GM21381 (cell line): ENCODE results near the gene VRK3.
A peak's percentile ranks its signal among the peaks of the same experiment; 100 is the strongest.
"Not testable (repeated sequence)": the region's sequence is repeated elsewhere in the genome, so short reads cannot be mapped to it uniquely, and the experiment has no call there.

Source experiments
- ATAC-seq: cut with Tn5 transposase; IDR thresholded peaks from one replicate; pipeline ENCODE4 v1.9.1; 2021; ENCODE audit warnings: mild to moderate bottlenecking, moderate library complexity; ENCODE audit not compliant: unreplicated experiment

VRK3 gene, protein sequence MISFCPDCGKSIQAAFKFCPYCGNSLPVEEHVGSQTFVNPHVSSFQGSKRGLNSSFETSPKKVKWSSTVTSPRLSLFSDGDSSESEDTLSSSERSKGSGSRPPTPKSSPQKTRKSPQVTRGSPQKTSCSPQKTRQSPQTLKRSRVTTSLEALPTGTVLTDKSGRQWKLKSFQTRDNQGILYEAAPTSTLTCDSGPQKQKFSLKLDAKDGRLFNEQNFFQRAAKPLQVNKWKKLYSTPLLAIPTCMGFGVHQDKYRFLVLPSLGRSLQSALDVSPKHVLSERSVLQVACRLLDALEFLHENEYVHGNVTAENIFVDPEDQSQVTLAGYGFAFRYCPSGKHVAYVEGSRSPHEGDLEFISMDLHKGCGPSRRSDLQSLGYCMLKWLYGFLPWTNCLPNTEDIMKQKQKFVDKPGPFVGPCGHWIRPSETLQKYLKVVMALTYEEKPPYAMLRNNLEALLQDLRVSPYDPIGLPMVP

DNA sequence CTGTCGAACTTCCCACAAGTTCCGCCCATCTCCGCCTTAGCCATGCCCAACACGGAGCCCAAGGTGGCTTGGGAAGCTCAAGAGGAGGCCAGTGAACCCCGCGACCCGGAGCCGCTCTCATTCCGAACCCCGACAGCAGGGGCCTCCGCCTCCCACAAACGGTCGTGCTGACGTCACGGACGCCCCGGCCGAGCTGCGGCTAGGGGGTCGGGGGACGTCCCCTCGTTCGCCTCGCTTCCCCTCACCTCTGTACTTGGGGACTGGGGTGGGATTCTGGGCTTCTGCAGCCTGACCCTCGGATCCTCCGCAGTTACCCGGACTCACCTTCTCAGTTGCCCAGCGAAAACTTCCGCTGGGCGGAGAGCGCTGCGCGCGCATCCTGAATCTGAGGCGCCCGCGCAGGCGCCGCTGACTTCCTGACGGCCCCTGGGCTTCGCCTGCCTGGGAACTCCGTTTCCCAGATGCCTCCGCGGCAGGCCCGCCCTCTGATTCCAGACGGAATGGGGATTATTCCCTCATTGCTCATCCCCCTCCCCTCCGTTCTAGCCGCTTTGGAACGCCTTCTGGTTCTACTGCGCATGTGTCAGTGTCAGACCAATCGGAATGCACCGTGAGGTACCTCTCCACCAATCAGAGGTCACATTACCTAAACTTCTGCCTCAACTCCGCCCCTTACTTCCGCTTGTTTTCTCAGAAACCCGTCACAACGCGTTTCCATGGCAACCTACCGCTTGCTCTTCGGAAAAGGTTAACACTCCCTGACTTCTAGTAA lies at the start of gene VRK3:
VRK3 (minus strand) TSS at position 351 of the 772 bp plus-strand sequence. CDS start 9,210 bp downstream, outside the sequence.
- peak; percentile 72 for ATAC-seq

- not testable (repeated sequence) for ATAC-seq
These were observed 43.2 kb upstream of the VRK3 start for GRCh38 chr19:50068382-50068781.

GRCh38 chr19:50067575-50067974 lies 42.4 kb upstream of the VRK3 start:
- ATAC-seq = no peak

GRCh38 chr19:50065938-50066337 lies 40.8 kb upstream of the VRK3 start:
- no peak for ATAC-seq

- ATAC-seq = no peak
These were observed 36.5 kb upstream of the VRK3 start for GRCh38 chr19:50061650-50062049.

DNA sequence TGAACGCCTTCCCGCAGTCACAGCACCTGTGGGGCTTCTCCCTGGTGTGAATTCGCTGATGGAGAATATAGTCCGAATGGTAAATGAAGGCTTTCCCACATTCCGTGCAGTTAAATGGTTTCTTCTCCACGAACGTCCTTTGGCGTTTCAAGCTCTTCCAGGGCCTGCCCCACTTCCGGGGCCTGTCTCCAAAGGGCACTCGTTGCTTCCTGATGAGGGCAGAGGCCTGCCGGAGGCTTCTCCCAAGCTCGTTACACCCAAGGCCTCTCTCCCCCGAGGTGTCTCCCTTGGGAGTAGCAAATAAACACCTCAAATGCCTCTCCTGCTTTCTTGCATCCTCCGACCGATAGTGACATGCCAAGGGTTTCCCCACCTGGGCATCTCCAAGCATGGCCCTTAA lies 34.9 kb upstream of the VRK3 start:
- ATAC-seq = no peak

DNA sequence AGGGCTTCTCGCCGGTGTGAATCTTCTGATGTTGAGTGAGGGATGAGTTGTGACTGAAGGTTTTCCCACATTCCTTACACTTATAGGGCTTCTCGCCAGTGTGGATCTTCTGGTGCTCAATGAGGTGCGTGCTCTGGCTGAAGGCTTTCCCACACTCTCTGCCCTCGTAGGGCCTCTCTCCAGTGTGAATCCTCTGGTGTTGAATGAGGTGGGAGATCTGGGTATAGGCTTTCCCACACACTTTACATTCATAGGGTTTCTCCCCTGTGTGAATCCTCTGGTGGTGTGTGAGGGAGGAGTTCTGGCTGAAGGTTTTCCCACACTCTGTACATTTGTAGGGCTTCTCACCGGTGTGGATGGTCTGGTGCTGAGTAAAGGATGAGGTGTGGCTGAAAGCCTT lies 33.9 kb upstream of the VRK3 start:
- ATAC-seq = no peak

- ATAC-seq = no peak
These were observed 33.3 kb upstream of the VRK3 start for GRCh38 chr19:50058425-50058824.

- no peak for ATAC-seq
These were observed 27.9 kb upstream of the VRK3 start for GRCh38 chr19:50053119-50053518.

DNA sequence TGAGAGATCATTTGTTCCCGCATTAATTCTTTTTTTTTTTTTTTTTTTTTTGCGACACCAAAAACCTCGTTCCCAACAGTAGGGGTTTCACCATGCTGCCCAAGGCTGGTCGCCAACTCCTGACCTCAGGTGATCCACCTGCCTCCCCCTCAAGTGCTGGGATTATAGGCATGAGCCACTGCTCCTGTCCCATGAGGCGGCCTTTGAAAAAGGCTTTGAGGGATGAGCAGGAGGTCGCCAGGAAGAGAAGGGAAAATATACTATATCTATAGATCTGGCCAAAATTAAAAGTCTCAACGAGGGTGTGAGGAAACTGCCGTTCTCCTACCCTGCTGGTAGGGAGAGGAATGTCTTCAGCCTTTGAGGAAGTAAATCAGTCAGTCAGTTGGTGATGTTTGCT lies 26.8 kb upstream of the VRK3 start:
- no peak for ATAC-seq

DNA sequence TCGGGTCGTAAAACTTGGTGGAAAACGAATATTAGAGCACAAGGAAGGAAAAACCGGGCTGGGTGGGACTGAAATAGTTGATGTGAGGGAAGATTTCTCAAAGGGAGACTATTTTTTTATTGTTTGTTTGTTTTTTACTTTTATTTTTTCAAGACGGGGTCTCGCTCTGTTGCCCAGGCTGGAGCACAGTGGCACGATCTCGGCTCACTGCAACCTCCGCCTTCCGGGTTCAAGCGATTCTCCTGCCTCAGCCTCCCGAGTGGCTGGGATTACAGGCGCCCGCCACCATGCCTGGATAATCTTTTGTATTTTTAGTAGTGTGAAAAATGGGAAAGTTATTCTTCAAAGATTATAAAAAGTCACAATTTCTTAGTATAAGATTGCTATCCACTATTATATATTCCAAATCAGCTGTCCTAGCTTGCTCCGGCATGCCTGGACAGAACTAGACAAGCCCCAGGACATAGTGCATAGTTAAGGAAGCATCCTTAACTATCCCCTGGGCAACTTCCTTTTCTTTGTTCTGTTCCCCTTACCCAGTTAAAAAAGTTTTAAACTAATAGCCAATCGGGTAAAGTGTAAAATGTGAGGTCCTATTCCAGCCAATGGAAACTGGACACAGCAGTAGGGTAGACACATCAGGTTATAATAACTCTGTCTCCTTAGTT lies 26.2 kb upstream of the VRK3 start:
- ATAC-seq = not testable (repeated sequence)

- peak; percentile 55 for ATAC-seq
These were observed 25.4 kb upstream of the VRK3 start for GRCh38 chr19:50050406-50051227.

DNA sequence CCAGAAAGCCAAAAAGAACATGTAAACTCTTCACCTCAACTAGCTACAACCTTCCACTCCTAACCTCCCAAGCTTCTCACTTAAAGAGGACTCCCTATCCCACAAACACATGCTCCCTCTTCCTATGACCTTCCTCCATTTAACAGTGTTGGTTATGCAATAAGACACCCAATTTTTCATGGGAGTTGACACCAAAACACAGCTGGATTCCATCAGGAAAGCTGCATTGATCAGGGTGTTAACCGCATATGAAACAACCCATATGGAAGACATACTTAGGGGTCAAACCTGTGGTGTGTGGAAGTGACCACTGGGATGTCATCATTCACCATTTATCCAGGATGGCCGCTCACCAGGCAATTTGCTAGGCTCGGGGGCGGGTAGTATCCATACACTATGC lies 22.5 kb upstream of the VRK3 start:
- ATAC-seq = no peak

- no peak for ATAC-seq
These were observed 21.7 kb upstream of the VRK3 start for GRCh38 chr19:50046649-50047503.

GRCh38 chr19:50044922-50045321 lies 19.8 kb upstream of the VRK3 start:
- ATAC-seq = no peak

GRCh38 chr19:50043967-50044366 lies 18.8 kb upstream of the VRK3 start:
- ATAC-seq = no peak

GRCh38 chr19:50042363-50043024 lies 17.3 kb upstream of the VRK3 start:
- no peak for ATAC-seq

DNA sequence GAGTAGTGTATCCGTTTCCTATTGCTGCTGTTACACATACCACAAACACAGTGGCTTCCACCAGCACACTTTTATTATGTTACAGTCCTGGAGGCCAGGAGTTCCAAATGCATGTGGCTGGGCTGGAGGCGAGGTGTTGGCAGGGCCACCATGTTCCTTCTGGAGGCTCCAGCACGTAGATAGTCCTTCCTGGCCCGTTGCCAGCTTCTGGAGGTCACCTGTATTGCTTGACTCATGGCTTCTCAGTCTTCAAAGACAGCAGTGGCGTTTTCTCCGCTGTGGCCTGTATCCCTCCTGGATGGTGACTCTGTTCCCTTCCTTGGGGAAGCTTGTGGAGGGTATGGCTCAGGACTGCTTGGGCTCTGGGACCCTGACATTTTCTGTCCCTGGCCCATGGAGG lies 15.8 kb upstream of the VRK3 start:
- no peak for ATAC-seq

- ATAC-seq = no peak
These were observed 14.8 kb upstream of the VRK3 start for GRCh38 chr19:50039968-50040367.
